HK-2 (cell line): ENCODE measurements around the gene RNPEPL1.
A peak's percentile ranks its signal among the peaks of the same experiment; 100 is the strongest.

Source experiments
- DNase-seq: peaks from one replicate; pipeline ENCODE4 v3.0.0-alpha.2; 2018; ENCODE audit not compliant: unreplicated experiment

The RNPEPL1 gene

GRCh38 chr2:240577281-240578109 is 9.2 kb downstream of the RNPEPL1 start:
- no peak for DNase-seq

- DNase-seq = no peak
Measured at GRCh38 chr2:240578110-240578450, 9.8 kb downstream of the RNPEPL1 start.

- DNase-seq = no peak
Measured at GRCh38 chr2:240578488-240578887, 10.2 kb downstream of the RNPEPL1 start.

- no peak for DNase-seq
Measured at GRCh38 chr2:240579071-240579762, 10.9 kb downstream of the RNPEPL1 start.

- peak; percentile 69 for DNase-seq
Measured at GRCh38 chr2:240579771-240580614, 11.7 kb downstream of the RNPEPL1 start.

- no peak for DNase-seq
Measured at GRCh38 chr2:240581811-240582210, 13.5 kb downstream of the RNPEPL1 start.

GRCh38 chr2:240582781-240583180 is 14.5 kb downstream of the RNPEPL1 start:
- no peak for DNase-seq

GRCh38 chr2:240583774-240584173 is 15.5 kb downstream of the RNPEPL1 start:
- no peak for DNase-seq

- DNase-seq = no peak
Measured at GRCh38 chr2:240584486-240585031, 16.3 kb downstream of the RNPEPL1 start.

- DNase-seq = no peak
Measured at GRCh38 chr2:240585101-240585500, 16.8 kb downstream of the RNPEPL1 start.

GRCh38 chr2:240585681-240586197 is 17.5 kb downstream of the RNPEPL1 start:
- no peak for DNase-seq

- peak; percentile 98 for DNase-seq
Measured at GRCh38 chr2:240586198-240586918, 18.1 kb downstream of the RNPEPL1 start, which contains the start of gene CAPN10. CAPN10 (plus strand) TSS chr2:240586734; CDS start chr2:240586912, 178 bp downstream.

- DNase-seq = no peak
Measured at GRCh38 chr2:240586919-240587800, 18.9 kb downstream of the RNPEPL1 start.

GRCh38 chr2:240588006-240588655 is 19.8 kb downstream of the RNPEPL1 start:
- DNase-seq = no peak

GRCh38 chr2:240588669-240589068 is 20.4 kb downstream of the RNPEPL1 start:
- DNase-seq = no peak

- DNase-seq = no peak
Measured at GRCh38 chr2:240589375-240589774, 21.1 kb downstream of the RNPEPL1 start.

- DNase-seq = no peak
Measured at GRCh38 chr2:240589850-240590525, 21.7 kb downstream of the RNPEPL1 start.

GRCh38 chr2:240590681-240591111 is 22.4 kb downstream of the RNPEPL1 start:
- DNase-seq = no peak

GRCh38 chr2:240591226-240591625 is 22.9 kb downstream of the RNPEPL1 start:
- DNase-seq = no peak
